DMS53 (cell line): ENCODE results near the gene NIFK.
"Not testable (repeated sequence)": the region's sequence is repeated elsewhere in the genome, so short reads cannot be mapped to it uniquely, and the experiment has no call there.

Experiments
- DNase-seq: peaks from one replicate; lab custom pipeline; 2025; lab: John Stamatoyannopoulos, UW

NIFK gene

GRCh38 chr2:121694398-121695170, 42.1 kb downstream of the NIFK start:
- no peak for DNase-seq

- DNase-seq: not testable (repeated sequence)
Observed at GRCh38 chr2:121690572-121690971, 46.1 kb downstream of the NIFK start.

GRCh38 chr2:121690095-121690494, 46.6 kb downstream of the NIFK start:
- DNase-seq: no peak

- DNase-seq: peak; percentile 76
Observed at GRCh38 chr2:121689356-121689755, 47.3 kb downstream of the NIFK start.

GRCh38 chr2:121688820-121689219, 47.9 kb downstream of the NIFK start:
- DNase-seq: no peak

- DNase-seq: no peak
Observed at GRCh38 chr2:121686902-121687301, 49.8 kb downstream of the NIFK start.

GRCh38 chr2:121686218-121686617, 50.5 kb downstream of the NIFK start:
- DNase-seq: no peak

- DNase-seq: no peak
Observed at GRCh38 chr2:121682396-121683298, 54.0 kb downstream of the NIFK start.

- DNase-seq: no peak
Observed at GRCh38 chr2:121677855-121678254, 58.8 kb downstream of the NIFK start.
